HG02884 (cell line): Measurements from ENCODE around the gene CECR2.

Experiments used
- ATAC-seq: cut with Tn5 transposase; IDR thresholded peaks from one replicate; pipeline ENCODE4 v1.9.1; 2021; ENCODE audit warnings: mild to moderate bottlenecking, moderate library complexity; ENCODE audit not compliant: unreplicated experiment

CECR2 gene

GRCh38 chr22:17443405-17444203, 74.3 kb downstream of the CECR2 start:
- no peak for ATAC-seq

DNA sequence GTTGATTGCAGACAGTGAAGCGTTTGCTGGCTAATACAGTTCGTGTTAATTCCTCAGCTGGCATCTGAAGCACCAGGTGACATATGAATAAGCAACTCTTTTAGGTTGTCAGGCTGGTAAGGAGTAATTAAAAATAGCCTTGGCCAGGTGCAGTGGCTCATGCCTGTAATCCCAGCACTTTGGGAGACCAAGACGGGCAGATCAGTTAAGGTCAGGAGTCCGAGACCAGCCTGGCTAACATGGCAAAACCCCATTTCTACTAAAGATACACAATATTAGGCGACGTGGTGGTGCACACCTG, 74.9 kb downstream of the CECR2 start:
- ATAC-seq, result no peak

GRCh38 chr22:17446698-17447097, 77.4 kb downstream of the CECR2 start:
- no peak for ATAC-seq

- ATAC-seq, result no peak
Measured at GRCh38 chr22:17451316-17451715, 82.1 kb downstream of the CECR2 start.

DNA sequence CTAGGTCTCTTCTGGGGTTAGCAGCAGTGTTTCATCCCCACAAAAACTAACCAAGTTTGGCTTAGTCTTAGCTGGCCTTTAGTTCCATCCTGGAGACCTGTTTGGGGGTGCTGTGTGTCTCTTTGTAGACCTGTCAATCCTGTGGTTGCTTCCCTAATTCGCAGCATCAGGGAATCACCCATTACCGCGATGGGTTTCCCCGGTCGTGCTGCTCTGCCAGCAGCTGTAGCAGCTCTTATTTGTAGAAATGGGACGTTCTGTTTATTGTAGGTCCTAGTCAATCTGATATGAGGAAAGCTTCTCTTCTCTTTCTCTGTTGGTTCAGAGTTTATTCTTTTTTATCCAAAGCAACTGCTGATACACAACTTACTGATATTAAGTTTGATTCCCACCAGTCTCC, 91.6 kb downstream of the CECR2 start:
- no peak for ATAC-seq

DNA sequence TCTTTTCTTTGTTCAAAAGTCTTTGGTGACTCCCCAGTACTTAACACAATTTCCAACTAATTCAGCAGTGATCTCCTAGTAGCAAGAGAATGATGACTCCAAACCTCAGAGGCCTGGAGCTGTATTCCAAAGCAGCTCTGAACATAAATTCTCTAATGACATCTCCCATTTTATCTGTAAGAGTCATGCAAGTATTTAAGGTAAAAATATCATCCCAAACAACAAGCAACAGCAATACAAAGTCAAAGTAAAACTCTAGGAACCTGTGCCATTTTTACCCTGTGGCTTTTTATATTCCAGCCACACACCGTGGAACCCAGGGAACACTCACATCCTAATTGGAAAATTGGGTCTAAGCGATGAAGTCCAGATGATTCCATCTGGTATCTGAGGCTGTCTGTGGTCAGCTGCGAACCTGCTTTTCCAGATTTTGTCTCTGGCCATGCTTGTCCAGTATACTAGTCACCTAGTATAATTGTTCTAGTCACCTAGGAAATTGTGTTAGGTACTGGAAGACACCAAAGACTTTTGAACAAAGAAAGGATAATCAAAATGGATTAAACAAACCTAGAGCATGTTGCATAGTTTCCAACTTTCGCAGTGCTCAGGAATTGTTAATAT, 101.7 kb downstream of the CECR2 start:
- ATAC-seq, result no peak

- ATAC-seq, result no peak
Measured at GRCh38 chr22:17471886-17472535, 102.8 kb downstream of the CECR2 start.

- ATAC-seq, result no peak
Measured at GRCh38 chr22:17472932-17473331, 103.7 kb downstream of the CECR2 start.

GRCh38 chr22:17475318-17476230, 106.3 kb downstream of the CECR2 start:
- no peak for ATAC-seq

DNA sequence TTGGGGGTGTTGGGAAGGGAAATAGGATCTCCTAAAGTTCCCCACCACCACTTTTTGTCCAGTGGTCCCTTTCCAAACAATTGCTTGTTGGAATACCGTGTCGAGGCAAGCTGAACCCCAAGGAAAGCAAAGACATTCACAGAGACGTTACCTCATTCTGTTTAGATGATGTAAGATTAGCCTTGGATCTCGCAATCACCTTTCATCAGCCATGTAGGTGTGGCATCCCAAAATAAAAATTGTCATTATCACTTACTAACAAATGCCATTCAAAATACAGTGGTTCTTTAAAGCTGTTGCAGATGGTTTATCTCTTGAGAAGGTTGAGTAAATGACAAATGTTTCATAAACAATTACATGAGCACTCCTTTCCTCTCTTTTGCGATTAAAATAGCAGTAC, 107.6 kb downstream of the CECR2 start:
- no peak for ATAC-seq

- no peak for ATAC-seq
Measured at GRCh38 chr22:17477391-17477833, 108.2 kb downstream of the CECR2 start.

DNA sequence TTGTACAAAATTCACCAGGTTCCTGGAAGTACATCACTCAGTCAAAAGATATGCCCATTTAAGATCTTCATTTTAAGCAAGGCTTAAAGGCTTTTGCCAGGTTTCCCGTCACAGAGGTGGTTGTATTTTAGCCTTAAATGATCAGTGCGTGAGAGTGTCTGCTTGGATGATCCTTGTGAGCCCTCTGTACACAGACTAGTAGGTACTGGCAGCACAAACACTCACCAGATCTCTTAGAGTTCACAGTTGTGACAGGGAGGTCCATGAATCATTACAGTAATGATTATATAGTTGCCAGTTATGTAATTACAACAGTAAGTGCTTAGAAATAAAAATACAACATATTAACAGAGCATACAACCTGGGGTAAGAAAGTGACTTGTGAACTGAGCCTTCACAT, 109.9 kb downstream of the CECR2 start:
- no peak for ATAC-seq

- no peak for ATAC-seq
Measured at GRCh38 chr22:17481424-17481823, 112.2 kb downstream of the CECR2 start.

DNA sequence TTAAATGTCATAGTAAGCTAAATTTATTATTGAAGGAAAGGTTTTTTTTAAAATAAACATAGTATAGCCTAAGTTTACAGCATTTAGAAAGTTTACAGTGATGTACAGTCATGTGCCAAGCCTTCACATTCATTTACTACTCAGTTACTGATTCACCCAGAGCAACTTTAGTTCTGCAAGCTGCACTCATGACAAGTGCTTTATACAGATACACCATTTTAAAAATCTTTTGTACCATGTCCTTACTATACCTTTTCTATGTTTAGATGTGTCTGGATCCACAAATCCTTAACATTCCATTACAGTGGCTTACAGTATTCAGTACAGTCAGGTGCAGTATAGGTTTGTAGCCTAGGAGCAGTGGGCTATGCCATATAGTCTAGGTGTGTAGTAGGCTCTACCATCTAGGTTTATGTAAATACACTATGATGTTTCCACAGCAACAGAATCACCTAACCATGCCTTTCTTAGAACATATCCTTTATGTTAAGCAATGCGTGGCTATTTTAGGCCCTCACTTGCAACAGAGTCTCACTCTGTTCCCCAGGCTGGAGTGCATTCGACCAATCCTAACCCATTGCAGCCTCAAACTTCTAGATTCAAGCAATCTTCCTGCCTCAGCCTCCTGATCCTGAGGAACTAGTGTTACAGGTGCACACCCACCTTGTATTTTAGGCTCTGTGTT, 114.6 kb downstream of the CECR2 start:
- ATAC-seq, result no peak

DNA sequence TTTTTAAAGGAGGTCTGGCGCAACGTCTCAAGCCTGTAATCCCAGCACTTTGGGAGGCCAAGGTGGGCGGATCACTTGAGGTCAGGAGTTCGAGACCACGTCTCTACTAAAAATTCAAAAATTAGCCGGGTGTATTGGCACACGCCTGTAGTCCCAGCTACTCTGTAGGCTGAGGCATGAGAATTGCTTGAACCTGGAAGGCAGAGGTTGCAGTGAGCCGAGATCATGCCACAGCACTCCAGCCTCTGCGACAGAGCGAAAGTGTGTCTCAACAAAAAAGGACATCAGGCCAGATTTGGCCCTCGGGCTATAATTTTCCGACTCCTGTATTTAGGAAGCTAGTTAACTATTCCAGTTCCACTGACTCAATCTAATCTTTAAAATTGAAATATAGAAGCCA, 115.3 kb downstream of the CECR2 start:
- no peak for ATAC-seq

GRCh38 chr22:17486313-17486712, 117.1 kb downstream of the CECR2 start:
- ATAC-seq, result no peak

DNA sequence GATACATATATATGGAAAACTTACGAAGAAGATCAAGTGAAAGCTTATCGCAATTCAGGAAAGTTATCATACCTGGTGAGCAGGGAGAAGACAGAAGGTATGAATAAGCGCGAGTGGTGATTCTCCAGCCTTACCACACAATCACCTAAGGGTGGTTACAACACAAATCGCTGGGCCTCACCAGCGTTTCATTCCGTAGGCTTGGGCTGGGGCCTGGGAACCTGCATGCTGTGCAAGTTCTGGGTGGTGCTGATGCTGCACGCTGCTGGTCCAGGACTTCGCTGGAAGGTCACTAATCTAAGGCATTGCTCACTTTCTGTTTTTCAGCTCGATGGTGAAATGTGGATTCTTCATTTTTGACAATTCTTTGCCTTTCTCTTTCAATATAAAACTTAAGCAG, 117.5 kb downstream of the CECR2 start:
- ATAC-seq, result no peak

DNA sequence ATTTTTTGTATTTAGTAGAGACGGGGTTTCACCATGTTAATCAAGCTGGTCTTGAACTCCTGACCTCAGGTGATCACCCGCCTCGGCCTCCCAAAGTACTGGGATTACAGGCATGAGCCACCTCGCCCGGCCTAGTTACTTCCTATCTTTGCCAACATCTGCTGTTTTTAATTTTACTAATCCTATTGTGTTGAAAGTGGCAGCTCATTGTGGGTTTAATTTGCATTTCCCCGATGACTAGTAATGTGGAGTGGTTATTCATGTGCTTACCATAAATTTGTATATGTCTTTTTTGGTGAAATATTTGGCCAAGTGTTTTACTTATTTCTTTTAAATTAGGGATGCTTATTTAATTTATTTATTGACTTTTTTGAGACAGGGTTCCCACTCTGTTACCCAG, 119.8 kb downstream of the CECR2 start:
- no peak for ATAC-seq

DNA sequence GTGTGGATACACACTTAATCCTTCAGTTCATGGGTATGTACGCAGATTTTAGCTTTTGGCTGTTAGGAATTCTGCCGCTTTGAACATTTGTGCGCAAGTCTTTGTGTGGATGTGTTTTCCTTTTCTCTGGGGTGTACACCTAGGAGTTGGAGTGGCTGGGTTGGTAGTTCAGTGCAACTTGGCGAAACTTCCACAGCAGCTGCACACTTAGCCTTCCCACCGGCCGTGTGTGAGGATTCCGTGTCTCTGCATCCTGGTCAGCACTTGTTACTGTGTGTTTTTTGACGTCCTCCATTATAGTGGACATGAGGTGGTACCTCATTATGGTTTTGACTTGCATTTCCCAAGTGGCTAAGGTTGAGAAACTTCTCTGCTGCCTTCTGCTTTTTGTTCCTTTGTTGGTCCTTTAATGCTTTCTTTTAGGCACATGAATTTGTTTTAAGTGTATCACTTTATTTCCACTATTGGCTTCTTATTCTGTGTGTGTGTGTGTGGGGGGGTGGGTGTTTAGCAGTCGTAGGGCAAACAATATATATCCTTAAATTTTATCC, 121.9 kb downstream of the CECR2 start:
- ATAC-seq, result no peak

DNA sequence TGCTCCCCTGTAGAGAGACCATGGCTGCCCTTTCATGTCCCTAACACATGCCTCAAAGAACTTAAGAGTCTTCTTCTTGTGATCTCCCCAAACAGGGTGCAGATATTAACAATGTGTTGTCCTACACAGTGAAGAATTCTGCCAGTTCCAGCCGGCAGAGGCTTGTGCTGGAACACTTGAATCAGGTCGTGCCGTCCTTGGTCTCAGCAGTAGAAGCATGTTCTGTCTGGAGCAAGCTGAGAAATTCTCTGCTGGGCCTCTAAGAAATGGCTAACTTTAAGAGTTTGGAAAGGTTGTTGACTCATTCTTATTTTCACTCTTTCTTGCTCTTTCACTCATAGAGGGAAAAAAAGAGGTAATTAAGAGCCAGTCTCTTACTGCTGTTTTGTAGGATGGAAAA, 123.0 kb downstream of the CECR2 start:
- ATAC-seq, result no peak
